Suprapubic skin (tissue), 4 donors: ENCODE measurements around the gene SPCS2.

Experiments
- CTCF ChIP-seq, 2 donors: fragments of 200-600 bp in 1 of 2; fragments of 450-650 bp in 1 of 2; sonication (generic) in 1 of 2; IDR thresholded peaks; one replicate each; pipeline ENCODE4 v1.5.1; 2016 to 2019; ENCODE audit warnings: antibody characterized with exemption in 2 of 2, mild to moderate bottlenecking in 1 of 2, moderate library complexity in 1 of 2
- EP300 ChIP-seq: sonication (generic); formaldehyde crosslinking; IDR thresholded peaks from one replicate; pipeline ENCODE4 v1.6.1; 2017; ENCODE audit warnings: antibody characterized with exemption
- POLR2A ChIP-seq, 2 donors: fragments of 450-650 bp; IDR thresholded peaks; one replicate each; pipeline ENCODE4 v1.6.1; 2017; ENCODE audit warnings: antibody characterized with exemption in 2 of 2, mild to moderate bottlenecking in 2 of 2, moderate library complexity in 2 of 2
- POLR2AphosphoS5 ChIP-seq, 3 donors: sonication (generic); formaldehyde crosslinking; IDR thresholded peaks; one replicate each; pipeline ENCODE4 v1.6.1; 2017; ENCODE audit warnings: antibody characterized with exemption in 3 of 3

GRCh38 chr11:74909385-74909784, 39.7 kb upstream of the SPCS2 start:
- TF ChIP-seq EP300: no peak
- TF ChIP-seq CTCF (IDR thresholded peaks at IDR 0.05): no peak
- TF ChIP-seq POLR2A (IDR thresholded peaks at IDR 0.05): no peak
- TF ChIP-seq POLR2AphosphoS5 (IDR thresholded peaks at IDR 0.05): no peak
